Measurements from ENCODE around the gene PRKRA.

PRKRA gene

DNA sequence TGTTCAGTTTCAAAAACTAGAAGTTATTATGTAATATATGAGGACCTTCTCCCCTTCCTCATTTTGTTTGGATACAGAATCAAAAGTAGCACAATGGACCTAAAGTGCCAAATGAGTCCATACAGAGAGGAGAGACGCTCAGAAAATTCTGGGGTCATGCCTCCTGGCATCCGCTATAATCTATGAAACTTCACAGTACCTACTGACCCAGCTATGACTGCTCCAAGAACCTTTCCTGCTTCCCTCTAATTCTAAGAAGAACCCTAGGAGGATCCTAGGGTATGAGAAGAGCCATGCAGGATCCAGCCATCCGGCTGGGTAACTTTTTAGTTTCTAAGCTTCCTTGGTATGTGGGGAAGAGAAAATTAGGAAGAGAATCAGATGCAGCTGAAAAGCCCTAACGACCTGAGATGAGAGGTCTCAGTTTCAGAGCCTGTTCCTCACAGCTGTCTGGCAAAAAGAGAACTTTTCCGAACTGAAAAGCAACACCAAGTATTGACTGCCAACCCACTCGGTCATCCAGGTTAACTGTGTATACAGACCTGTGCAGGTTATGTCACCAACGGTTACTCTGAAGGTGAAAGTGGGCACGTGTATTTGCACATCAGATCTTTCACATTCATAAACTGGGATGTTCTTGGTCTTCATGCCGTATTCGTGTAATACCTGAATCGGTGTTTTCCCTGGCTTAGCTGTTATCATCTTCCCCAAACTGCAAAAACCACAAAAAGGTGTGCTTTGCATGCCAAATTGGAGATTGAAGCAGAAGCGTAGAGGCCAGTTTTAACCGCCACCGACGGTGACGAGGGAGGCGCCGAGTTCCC, 1.1 kb downstream of the PRKRA start:
- DNase-seq (ENCODE audit: low read depth) = no peak
- peak overlapping the region; percentile 59 for H3K4me3 ChIP-seq (ENCODE audit: low read depth, low read length)
- no peak for TF ChIP-seq CTCF (IDR thresholded peaks at IDR 0.05; ENCODE audit: control insufficient read depth, extremely low read depth, insufficient read depth)

DNA sequence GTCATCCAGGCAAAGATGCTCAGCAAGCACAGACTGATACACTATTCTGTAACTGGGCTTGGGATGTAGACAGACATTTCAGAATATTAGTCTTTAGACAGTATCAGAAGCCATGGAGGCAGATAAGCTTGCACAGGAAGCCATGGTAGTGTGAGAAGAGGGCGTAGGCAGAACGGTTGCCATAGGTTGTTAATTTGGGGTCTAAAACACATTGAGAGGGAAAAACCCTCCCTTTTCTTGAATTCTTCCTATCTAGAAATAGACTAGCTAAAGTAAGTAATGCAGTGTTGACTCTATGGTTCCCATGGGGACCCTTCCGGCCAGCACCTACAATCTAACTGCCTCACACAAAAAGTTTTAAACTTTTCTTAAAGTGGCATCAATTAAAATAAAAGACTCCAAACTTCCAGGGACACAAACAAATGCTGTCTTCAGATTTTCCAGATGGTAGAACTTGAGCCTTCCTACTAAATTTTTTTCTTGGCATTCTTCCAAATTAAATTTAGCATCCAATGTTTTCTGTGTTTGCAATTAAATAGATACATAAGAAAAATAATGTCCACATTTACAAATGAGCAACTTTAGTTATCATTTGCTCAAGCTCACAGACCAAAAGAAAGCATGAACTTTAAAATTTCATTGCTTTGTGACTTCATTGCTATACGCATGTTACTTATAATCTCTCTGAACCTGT, 1.9 kb downstream of the PRKRA start:
- no peak for DNase-seq (ENCODE audit: low read depth)
- peak overlapping the region; percentile 59 for H3K4me3 ChIP-seq (ENCODE audit: low read depth, low read length)
- TF ChIP-seq CTCF (IDR thresholded peaks at IDR 0.05; ENCODE audit: control insufficient read depth, extremely low read depth, insufficient read depth) = no peak

DNA sequence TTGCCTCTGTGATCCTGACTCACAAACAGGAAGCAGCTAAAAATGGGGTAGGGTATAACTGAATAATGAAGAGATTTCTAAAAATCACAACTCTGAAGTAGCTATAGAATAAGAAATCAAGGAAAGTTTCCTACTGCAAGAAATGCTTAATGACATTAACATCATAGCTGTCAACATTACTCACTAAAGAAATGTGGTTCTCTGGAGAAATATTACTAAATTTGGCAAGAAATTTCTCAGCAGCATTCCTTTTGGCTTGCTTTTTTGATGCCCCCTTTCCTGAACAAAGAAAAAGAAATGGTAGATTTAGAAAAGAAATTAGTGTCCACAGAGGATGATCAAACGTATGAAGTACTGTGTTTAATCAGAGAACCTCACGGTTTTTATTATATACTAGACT, 9.5 kb downstream of the PRKRA start:
- no peak for DNase-seq (ENCODE audit: low read depth)
- TF ChIP-seq CTCF (IDR thresholded peaks at IDR 0.05; ENCODE audit: control insufficient read depth, extremely low read depth, insufficient read depth) = no peak
- H3K4me3 ChIP-seq (ENCODE audit: low read depth, low read length) = no peak overlapping the region

- DNase-seq (ENCODE audit: low read depth) = no peak
- TF ChIP-seq CTCF (IDR thresholded peaks at IDR 0.05; ENCODE audit: control insufficient read depth, extremely low read depth, insufficient read depth) = no peak
- no peak overlapping the region for H3K4me3 ChIP-seq (ENCODE audit: low read depth, low read length)
Measured at GRCh38 chr2:178436662-178437061, 14.3 kb downstream of the PRKRA start.

DNA sequence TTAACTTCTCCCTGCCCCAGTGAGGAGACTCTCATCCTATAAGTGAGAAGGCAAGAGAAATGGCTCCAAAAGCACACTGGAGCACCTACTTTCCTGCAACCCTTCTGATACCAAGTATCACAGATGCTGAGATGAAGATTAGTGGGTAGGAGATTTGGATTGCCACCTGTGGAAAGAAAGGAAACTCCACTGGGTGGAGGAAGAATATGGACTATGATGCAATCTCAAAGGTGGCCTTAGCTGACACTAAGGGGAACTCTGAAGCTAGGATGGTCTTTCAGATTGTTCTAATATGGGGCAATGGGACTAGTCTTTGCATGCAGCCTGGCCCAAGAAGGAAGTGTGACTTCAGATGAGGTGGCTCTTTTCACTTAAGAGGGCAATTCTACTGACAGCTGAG, 21.6 kb downstream of the PRKRA start:
- TF ChIP-seq CTCF (IDR thresholded peaks at IDR 0.05; ENCODE audit: control insufficient read depth, extremely low read depth, insufficient read depth) = no peak
- no peak for DNase-seq (ENCODE audit: low read depth)
- H3K4me3 ChIP-seq (ENCODE audit: low read depth, low read length) = no peak overlapping the region

DNA sequence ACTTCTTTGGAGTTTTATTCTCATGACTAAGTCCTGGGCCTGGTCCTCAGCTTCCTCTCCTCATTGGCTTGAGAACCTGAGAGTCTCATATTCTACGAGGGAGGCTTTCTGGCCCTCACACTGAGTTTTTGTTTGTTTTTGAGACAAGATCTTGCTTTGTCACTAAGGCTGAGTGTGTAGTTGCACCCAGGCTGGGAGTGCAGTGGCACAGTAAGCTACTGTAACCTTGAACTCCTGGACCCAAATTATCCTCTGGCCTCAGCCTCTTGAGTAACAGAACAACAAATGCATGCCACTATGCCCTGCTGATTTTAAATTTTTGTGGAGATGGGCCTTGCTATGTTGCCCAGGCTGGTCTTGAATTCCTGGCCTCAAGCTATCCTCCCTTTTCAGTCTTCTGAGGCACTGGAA, 22.6 kb downstream of the PRKRA start:
- DNase-seq (ENCODE audit: low read depth) = no peak
- TF ChIP-seq CTCF (IDR thresholded peaks at IDR 0.05; ENCODE audit: control insufficient read depth, extremely low read depth, insufficient read depth) = no peak
- H3K4me3 ChIP-seq (ENCODE audit: low read depth, low read length) = no peak overlapping the region

All from LNCaP clone FGC (cell line).